ENCODE measurements around the gene GLE1.

GLE1 gene

GRCh38 chr9:128552153-128552743 is 47.7 kb downstream of the GLE1 start, which contains the start of gene SPTAN1:
Gene SPTAN1, plus strand, starts transcription at chr9:128552587. Its CDS starts 14,154 bp downstream, at chr9:128566741.
- TF ChIP-seq CTCF (conservative IDR thresholded peaks at IDR 0.05; ENCODE audit: low read depth, low read length), result no peak
- DNase-seq (ENCODE audit: low read depth), result no peak
- peak within 1 kb of the TSS; percentile 74 for H3K4me3 ChIP-seq (ENCODE audit: low read length)

- TF ChIP-seq CTCF (conservative IDR thresholded peaks at IDR 0.05; ENCODE audit: low read depth, low read length), result no peak
Observed at GRCh38 chr9:128552744-128553440, 48.4 kb downstream of the GLE1 start.

GRCh38 chr9:128553728-128554127 is 49.2 kb downstream of the GLE1 start:
- TF ChIP-seq CTCF (conservative IDR thresholded peaks at IDR 0.05; ENCODE audit: low read depth, low read length), result no peak
- H3K4me3 ChIP-seq (ENCODE audit: low read length), result peak overlapping the region; percentile 74
- DNase-seq (ENCODE audit: low read depth), result peak; percentile 33

More at GRCh38 chr9:128552744-128553440, 48.4 kb downstream of the GLE1 start:
- DNase-seq (ENCODE audit: low read depth), result no peak
- H3K4me3 ChIP-seq (ENCODE audit: low read length), result peak overlapping the region; percentile 74

- peak; percentile 8 for TF ChIP-seq CTCF (conservative IDR thresholded peaks at IDR 0.05; ENCODE audit: low read depth, low read length)
- peak; percentile 39 for DNase-seq (ENCODE audit: low read depth)
- peak overlapping the region; percentile 74 for H3K4me3 ChIP-seq (ENCODE audit: low read length)
Observed at GRCh38 chr9:128554155-128554862, 49.8 kb downstream of the GLE1 start.

GRCh38 chr9:128555180-128555721 is 50.7 kb downstream of the GLE1 start:
- H3K4me3 ChIP-seq (ENCODE audit: low read length), result peak overlapping the region; percentile 74
- peak; percentile 43 for DNase-seq (ENCODE audit: low read depth)
- no peak for TF ChIP-seq CTCF (conservative IDR thresholded peaks at IDR 0.05; ENCODE audit: low read depth, low read length)

- no peak for DNase-seq (ENCODE audit: low read depth)
- no peak for TF ChIP-seq CTCF (conservative IDR thresholded peaks at IDR 0.05; ENCODE audit: low read depth, low read length)
- H3K4me3 ChIP-seq (ENCODE audit: low read length), result no peak overlapping the region
Observed at GRCh38 chr9:128556276-128556675, 51.8 kb downstream of the GLE1 start.
